ENCODE measurements around the gene QKI.

The QKI gene

GRCh38 chr6:163414117-163414945 lies at the start of gene QKI:
Gene QKI, plus strand, starts transcription at chr6:163414718. Its CDS starts 476 bp downstream, at chr6:163415194.
- peaks cover 8 to 24% of the 10 kb centered on the region in 2 donors for H3K27me3 ChIP-seq (ENCODE audit: control insufficient read depth in 1 of 2, insufficient read depth in 2 of 2, low read length in 2 of 2)
- peak within 1 kb of the TSS; percentile 98 for H3K27ac ChIP-seq (ENCODE audit: low read depth, low read length)
- no peaks in the 10 kb centered on the region for H3K4me1 ChIP-seq (ENCODE audit: control insufficient read depth in 1 of 2, insufficient read depth in 2 of 2, low read length in 2 of 2)
- no peaks in the 10 kb centered on the region for H3K36me3 ChIP-seq (ENCODE audit: control insufficient read depth in 1 of 2, insufficient read depth in 2 of 2, low read length in 2 of 2)
- H3K4me3 ChIP-seq (ENCODE audit: low read depth in 1 of 2, low read length in 2 of 2), result peak within 1 kb of the TSS; percentile 70 to 76
- peak within 1 kb of the TSS; percentile 45 to 79 for H3K9ac ChIP-seq (ENCODE audit: low read depth in 1 of 2, low read length in 2 of 2)
- no peaks in the 10 kb centered on the region for H3K9me3 ChIP-seq (ENCODE audit: control insufficient read depth in 1 of 2, low read length in 2 of 2)

DNA sequence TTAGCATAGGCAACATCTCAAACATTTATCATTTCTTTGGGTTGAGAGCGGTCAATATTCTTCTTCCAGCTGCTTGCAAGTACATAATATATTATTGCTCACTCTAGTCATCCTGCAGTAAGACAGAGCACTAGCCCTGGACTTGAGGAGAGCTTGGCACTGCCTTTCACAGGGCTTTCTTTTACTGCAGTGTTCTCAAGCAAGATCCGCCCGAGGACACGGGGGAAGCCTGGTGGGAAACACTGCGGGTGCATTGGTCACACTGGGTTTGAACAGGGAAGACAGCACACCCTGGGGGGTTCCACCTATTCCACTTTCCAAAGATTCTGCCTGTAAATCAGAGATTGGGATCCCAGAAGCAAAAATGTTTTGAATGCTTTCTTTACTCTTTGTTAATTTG lies 48.2 kb upstream of the QKI start:
- H3K27ac ChIP-seq (ENCODE audit: low read depth, low read length), result no peak overlapping the region
- no peak overlapping the region for H3K9ac ChIP-seq (ENCODE audit: low read depth in 1 of 2, low read length in 2 of 2)
- H3K9me3 ChIP-seq (ENCODE audit: control insufficient read depth in 1 of 2, low read length in 2 of 2), result no peaks in the 10 kb centered on the region
- H3K27me3 ChIP-seq (ENCODE audit: control insufficient read depth in 1 of 2, insufficient read depth in 2 of 2, low read length in 2 of 2), result no peaks in the 10 kb centered on the region
- no peak overlapping the region for H3K4me3 ChIP-seq (ENCODE audit: low read depth in 1 of 2, low read length in 2 of 2)
- H3K4me1 ChIP-seq (ENCODE audit: control insufficient read depth in 1 of 2, insufficient read depth in 2 of 2, low read length in 2 of 2), result no peaks in the 10 kb centered on the region
- H3K36me3 ChIP-seq (ENCODE audit: control insufficient read depth in 1 of 2, insufficient read depth in 2 of 2, low read length in 2 of 2), result no peaks in the 10 kb centered on the region

DNA sequence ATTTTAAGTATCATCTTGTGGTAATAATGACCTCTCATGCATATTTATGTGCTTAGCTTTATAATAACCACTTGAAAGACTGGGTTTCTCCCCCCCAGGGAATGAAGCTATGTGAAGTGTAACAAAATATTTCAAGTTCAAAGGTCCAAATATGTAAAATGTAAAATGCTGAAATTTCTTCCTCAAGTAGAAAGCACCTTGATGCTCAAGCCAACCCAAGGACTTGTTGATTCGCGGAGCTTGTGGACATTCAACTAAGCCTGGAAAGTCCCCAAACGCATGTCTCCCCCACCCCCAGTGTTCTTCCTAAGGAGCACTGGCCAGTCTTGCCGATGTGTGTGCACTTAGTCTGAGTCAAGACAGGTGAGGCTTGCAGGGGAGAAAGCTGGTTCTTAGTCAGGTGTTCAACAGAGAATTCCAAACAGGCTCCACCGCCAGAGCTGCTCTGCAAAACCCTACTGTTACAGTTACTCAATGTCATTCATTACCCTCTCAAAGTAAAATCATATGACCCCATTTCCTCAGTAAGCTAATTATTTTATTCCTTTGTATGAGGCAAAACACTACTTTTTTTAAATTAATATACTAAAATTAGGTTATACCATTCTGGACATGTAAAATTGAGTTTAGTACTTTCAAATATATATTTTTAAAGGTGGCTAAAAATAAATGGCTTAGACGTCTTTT lies 46.9 kb upstream of the QKI start:
- Histone ChIP-seq H3K36me3 (ENCODE audit: control insufficient read depth in 1 of 2, insufficient read depth in 2 of 2, low read length in 2 of 2) (no peaks in the 10 kb centered on the region), H3K27me3 (ENCODE audit: control insufficient read depth in 1 of 2, insufficient read depth in 2 of 2, low read length in 2 of 2) (no peaks in the 10 kb centered on the region), H3K9ac (ENCODE audit: low read depth in 1 of 2, low read length in 2 of 2) (no peak overlapping the region), H3K9me3 (ENCODE audit: control insufficient read depth in 1 of 2, low read length in 2 of 2) (no peaks in the 10 kb centered on the region), H3K4me3 (ENCODE audit: low read depth in 1 of 2, low read length in 2 of 2) (no peak overlapping the region), H3K4me1 (ENCODE audit: control insufficient read depth in 1 of 2, insufficient read depth in 2 of 2, low read length in 2 of 2) (no peaks in the 10 kb centered on the region), H3K27ac (ENCODE audit: low read depth, low read length) (no peak overlapping the region)

- no peaks in the 10 kb centered on the region for H3K4me1 ChIP-seq (ENCODE audit: control insufficient read depth in 1 of 2, insufficient read depth in 2 of 2, low read length in 2 of 2)
- H3K9me3 ChIP-seq (ENCODE audit: control insufficient read depth in 1 of 2, low read length in 2 of 2), result no peaks in the 10 kb centered on the region
- H3K4me3 ChIP-seq (ENCODE audit: low read depth in 1 of 2, low read length in 2 of 2), result no peak overlapping the region
- H3K9ac ChIP-seq (ENCODE audit: low read depth in 1 of 2, low read length in 2 of 2), result no peak overlapping the region
- no peak overlapping the region for H3K27ac ChIP-seq (ENCODE audit: low read depth, low read length)
- no peaks in the 10 kb centered on the region for H3K36me3 ChIP-seq (ENCODE audit: control insufficient read depth in 1 of 2, insufficient read depth in 2 of 2, low read length in 2 of 2)
- H3K27me3 ChIP-seq (ENCODE audit: control insufficient read depth in 1 of 2, insufficient read depth in 2 of 2, low read length in 2 of 2), result no peaks in the 10 kb centered on the region
These were observed 45.4 kb upstream of the QKI start for GRCh38 chr6:163369141-163369540.

- H3K36me3 ChIP-seq (ENCODE audit: control insufficient read depth in 1 of 2, insufficient read depth in 2 of 2, low read length in 2 of 2), result no peaks in the 10 kb centered on the region
- H3K27ac ChIP-seq (ENCODE audit: low read depth, low read length), result no peak overlapping the region
- no peaks in the 10 kb centered on the region for H3K27me3 ChIP-seq (ENCODE audit: control insufficient read depth in 1 of 2, insufficient read depth in 2 of 2, low read length in 2 of 2)
- no peak overlapping the region for H3K9ac ChIP-seq (ENCODE audit: low read depth in 1 of 2, low read length in 2 of 2)
- no peaks in the 10 kb centered on the region for H3K9me3 ChIP-seq (ENCODE audit: control insufficient read depth in 1 of 2, low read length in 2 of 2)
- no peaks in the 10 kb centered on the region for H3K4me1 ChIP-seq (ENCODE audit: control insufficient read depth in 1 of 2, insufficient read depth in 2 of 2, low read length in 2 of 2)
- no peak overlapping the region for H3K4me3 ChIP-seq (ENCODE audit: low read depth in 1 of 2, low read length in 2 of 2)
These were observed 44.7 kb upstream of the QKI start for GRCh38 chr6:163369628-163370365.

DNA sequence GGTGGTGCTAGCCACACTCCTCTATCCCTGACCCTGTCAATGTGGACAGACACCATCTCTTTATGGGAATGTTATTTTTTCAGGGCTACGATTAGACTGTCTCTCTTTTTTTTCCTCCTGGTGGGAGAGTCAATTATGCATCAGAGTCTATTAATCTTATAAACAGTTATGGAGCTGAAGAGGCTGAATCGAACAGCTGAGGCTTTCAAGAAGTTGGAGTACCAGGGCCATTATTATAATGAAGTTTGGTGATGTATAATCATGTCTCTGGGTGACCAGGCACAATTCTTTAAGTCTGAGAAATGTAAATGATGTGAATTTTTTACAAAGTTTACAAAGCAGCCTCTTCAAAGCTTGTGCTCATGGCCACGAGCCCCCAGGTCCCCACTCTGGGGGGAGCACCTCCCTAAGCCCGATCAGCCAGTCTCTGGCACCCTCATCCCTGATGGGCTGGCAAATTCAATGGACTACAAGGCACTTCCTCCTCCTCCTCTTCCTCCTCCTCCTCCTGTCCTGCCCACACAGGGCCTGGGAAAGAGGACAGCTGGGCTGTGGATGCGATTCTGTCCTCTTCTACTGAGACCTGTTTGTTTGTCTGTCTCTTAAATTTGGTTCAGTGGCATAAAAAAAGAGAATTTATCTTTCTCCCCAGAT lies 43.9 kb upstream of the QKI start:
- Histone ChIP-seq H3K27ac (ENCODE audit: low read depth, low read length) (no peak overlapping the region), H3K27me3 (ENCODE audit: control insufficient read depth in 1 of 2, insufficient read depth in 2 of 2, low read length in 2 of 2) (no peaks in the 10 kb centered on the region), H3K9me3 (ENCODE audit: control insufficient read depth in 1 of 2, low read length in 2 of 2) (no peaks in the 10 kb centered on the region), H3K36me3 (ENCODE audit: control insufficient read depth in 1 of 2, insufficient read depth in 2 of 2, low read length in 2 of 2) (no peaks in the 10 kb centered on the region), H3K4me1 (ENCODE audit: control insufficient read depth in 1 of 2, insufficient read depth in 2 of 2, low read length in 2 of 2) (no peaks in the 10 kb centered on the region), H3K9ac (ENCODE audit: low read depth in 1 of 2, low read length in 2 of 2) (no peak overlapping the region), H3K4me3 (ENCODE audit: low read depth in 1 of 2, low read length in 2 of 2) (no peak overlapping the region)

GRCh38 chr6:163371129-163371528 lies 43.4 kb upstream of the QKI start:
- Histone ChIP-seq H3K4me3 (ENCODE audit: low read depth in 1 of 2, low read length in 2 of 2) (no peak overlapping the region), H3K27me3 (ENCODE audit: control insufficient read depth in 1 of 2, insufficient read depth in 2 of 2, low read length in 2 of 2) (no peaks in the 10 kb centered on the region), H3K9ac (ENCODE audit: low read depth in 1 of 2, low read length in 2 of 2) (no peak overlapping the region), H3K27ac (ENCODE audit: low read depth, low read length) (no peak overlapping the region), H3K4me1 (ENCODE audit: control insufficient read depth in 1 of 2, insufficient read depth in 2 of 2, low read length in 2 of 2) (no peaks in the 10 kb centered on the region), H3K9me3 (ENCODE audit: control insufficient read depth in 1 of 2, low read length in 2 of 2) (no peaks in the 10 kb centered on the region), H3K36me3 (ENCODE audit: control insufficient read depth in 1 of 2, insufficient read depth in 2 of 2, low read length in 2 of 2) (no peaks in the 10 kb centered on the region)

DNA sequence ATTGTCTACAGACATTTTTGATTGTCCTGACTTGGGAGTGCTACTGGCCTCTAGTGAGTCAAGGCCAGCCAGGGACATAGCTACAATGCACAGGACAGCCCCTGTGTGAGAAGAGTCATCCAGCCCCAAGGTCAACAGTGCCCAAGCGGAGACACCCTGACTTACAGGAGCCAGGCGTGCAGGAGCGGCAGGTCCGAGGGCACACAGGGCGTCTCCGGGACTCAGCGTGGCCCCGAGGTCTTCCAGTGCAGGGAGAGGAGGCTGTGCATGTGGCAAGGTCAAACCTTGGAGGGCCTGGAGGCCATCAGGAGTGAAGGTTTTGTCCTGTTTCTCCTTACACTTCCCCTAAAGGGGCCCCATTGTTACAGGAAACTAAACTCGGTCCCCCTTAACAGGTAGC lies 41.3 kb upstream of the QKI start:
- no peak overlapping the region for H3K27ac ChIP-seq (ENCODE audit: low read depth, low read length)
- H3K9me3 ChIP-seq (ENCODE audit: control insufficient read depth in 1 of 2, low read length in 2 of 2), result no peaks in the 10 kb centered on the region
- H3K27me3 ChIP-seq (ENCODE audit: control insufficient read depth in 1 of 2, insufficient read depth in 2 of 2, low read length in 2 of 2), result no peaks in the 10 kb centered on the region
- no peak overlapping the region for H3K9ac ChIP-seq (ENCODE audit: low read depth in 1 of 2, low read length in 2 of 2)
- no peaks in the 10 kb centered on the region for H3K4me1 ChIP-seq (ENCODE audit: control insufficient read depth in 1 of 2, insufficient read depth in 2 of 2, low read length in 2 of 2)
- no peaks in the 10 kb centered on the region for H3K36me3 ChIP-seq (ENCODE audit: control insufficient read depth in 1 of 2, insufficient read depth in 2 of 2, low read length in 2 of 2)
- H3K4me3 ChIP-seq (ENCODE audit: low read depth in 1 of 2, low read length in 2 of 2), result no peak overlapping the region

DNA sequence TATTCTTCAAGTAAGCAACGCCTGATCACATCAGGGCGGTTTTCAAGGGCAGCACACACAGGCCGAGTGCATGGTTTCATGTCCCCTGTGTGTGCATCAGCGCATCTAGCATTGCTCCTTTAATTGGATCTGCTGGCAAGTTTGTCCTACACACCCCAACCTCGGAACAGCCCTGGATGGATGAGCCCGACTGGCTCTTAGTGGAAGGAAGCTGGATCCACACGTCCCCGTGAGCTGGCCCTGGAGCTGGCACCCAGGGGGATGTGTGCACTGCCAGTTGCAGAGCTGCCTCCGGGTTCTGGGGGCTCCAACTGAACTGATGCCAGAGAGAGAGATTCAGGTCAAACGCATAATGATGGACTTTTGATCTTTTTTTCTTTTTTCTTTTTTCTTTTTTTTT lies 39.2 kb upstream of the QKI start:
- Histone ChIP-seq H3K9me3 (ENCODE audit: control insufficient read depth in 1 of 2, low read length in 2 of 2) (no peaks in the 10 kb centered on the region), H3K9ac (ENCODE audit: low read depth in 1 of 2, low read length in 2 of 2) (no peak overlapping the region), H3K4me1 (ENCODE audit: control insufficient read depth in 1 of 2, insufficient read depth in 2 of 2, low read length in 2 of 2) (no peaks in the 10 kb centered on the region), H3K27ac (ENCODE audit: low read depth, low read length) (no peak overlapping the region), H3K4me3 (ENCODE audit: low read depth in 1 of 2, low read length in 2 of 2) (no peak overlapping the region), H3K36me3 (ENCODE audit: control insufficient read depth in 1 of 2, insufficient read depth in 2 of 2, low read length in 2 of 2) (no peaks in the 10 kb centered on the region), H3K27me3 (ENCODE audit: control insufficient read depth in 1 of 2, insufficient read depth in 2 of 2, low read length in 2 of 2) (no peaks in the 10 kb centered on the region)

- H3K36me3 ChIP-seq (ENCODE audit: control insufficient read depth in 1 of 2, insufficient read depth in 2 of 2, low read length in 2 of 2), result no peaks in the 10 kb centered on the region
- no peak overlapping the region for H3K9ac ChIP-seq (ENCODE audit: low read depth in 1 of 2, low read length in 2 of 2)
- H3K27me3 ChIP-seq (ENCODE audit: control insufficient read depth in 1 of 2, insufficient read depth in 2 of 2, low read length in 2 of 2), result no peaks in the 10 kb centered on the region
- no peaks in the 10 kb centered on the region for H3K9me3 ChIP-seq (ENCODE audit: control insufficient read depth in 1 of 2, low read length in 2 of 2)
- H3K4me1 ChIP-seq (ENCODE audit: control insufficient read depth in 1 of 2, insufficient read depth in 2 of 2, low read length in 2 of 2), result no peaks in the 10 kb centered on the region
- no peak overlapping the region for H3K4me3 ChIP-seq (ENCODE audit: low read depth in 1 of 2, low read length in 2 of 2)
- H3K27ac ChIP-seq (ENCODE audit: low read depth, low read length), result no peak overlapping the region
These were observed 38.3 kb upstream of the QKI start for GRCh38 chr6:163376187-163376586.
